ENCODE measurements around the gene B4GALT3. TPM values are rescaled to one million over a fixed set of nuclear protein-coding genes. Genes with fewer than 3 reads are reported as not detected.
A peak's percentile ranks its signal among the peaks of the same experiment; 100 is the strongest.

Gene B4GALT3
- total RNA-seq (2022) (39.6 and 48.1 TPM in 2 replicates), Bru-seq, nascent RNA (percentile 78 among the genes with signal in this experiment), BruChase-seq, experiment 1, labeled RNA remaining after a 2-hour chase (percentile 89 among the genes with signal in this experiment), BruChase-seq, experiment 2, labeled RNA remaining after a 6-hour chase (percentile 93 among the genes with signal in this experiment)
- long read RNA-seq, transcript B4GALT3-213 (8 exons, 2,414 nt) = minor isoform, 8 of 69 reads
- long read RNA-seq, transcript B4GALT3-201 (8 exons, 1,911 nt) = major isoform, 31 of 69 reads
- long read RNA-seq, partial matches to known transcripts = 6 of 69 reads
- long read RNA-seq, other reads (novel, unspliced or antisense) = 23 of 69 reads

- no peaks in the 10 kb centered on the region for H3K27me3 ChIP-seq (replicated peaks; ENCODE audit: control insufficient read depth, insufficient read depth, low read length)
- peaks cover 4% of the 10 kb centered on the region for H3K4me1 ChIP-seq
- H3K9me3 ChIP-seq = no peaks in the 10 kb centered on the region
- CTCF ChIA-PET = interaction anchor here (0.6 to 1.4 kb wide), 3 partner anchors 12 to 48 kb away, joined by 3 to 22 read pairs (median 4); partner anchors contain the start of genes PPOX and TOMM40L
- POLR2A ChIA-PET = interaction anchor here (0.6 to 2.4 kb wide), 6 partner anchors 8 to 213 kb away, joined by 4 to 25 read pairs (median 7); partner anchors contain the start of genes NDUFS2, PPOX, TOMM40L and USP21
- peaks cover 4% of the 10 kb centered on the region; the same call in 1 of the 2 replicates for H3K36me3 ChIP-seq (ENCODE audit: control insufficient read depth, insufficient read depth, low read length)
- H3K27me3 Mint-ChIP-seq (ENCODE audit: insufficient read depth, unreplicated experiment) = no peaks in the 10 kb centered on the region
- DNase-seq = peak; percentile 87 to 96
- TSS peak; percentile 39 for BruUV-seq (replicated peaks)
- peak within 1 kb of the TSS; percentile 91 for H3K4me3 ChIP-seq (ENCODE audit: low read depth, low read length)
- H3K27ac Mint-ChIP-seq (ENCODE audit: unreplicated experiment) = peak within 1 kb of the TSS; percentile 96
- peaks cover 31% of the 10 kb centered on the region for H3K36me3 Mint-ChIP-seq (ENCODE audit: insufficient read depth, unreplicated experiment)
- intact Hi-C loops (cut with micrococcal nuclease; ENCODE audit: unreplicated experiment) = loop anchor here (5.0 kb wide), 1 partner anchor 60 kb away; the partner anchor contains the start of genes NIT1 and PFDN2
- peak within 1 kb of the TSS; percentile 85 for H3K4me3 Mint-ChIP-seq (ENCODE audit: unreplicated experiment)
- no peaks in the 10 kb centered on the region for H3K9me3 Mint-ChIP-seq (ENCODE audit: unreplicated experiment)
- peaks cover 14% of the 10 kb centered on the region for H3K4me1 Mint-ChIP-seq (ENCODE audit: low read depth, unreplicated experiment)
- peak; percentile 44 to 54 for TF ChIP-seq CTCF (IDR thresholded peaks at IDR 0.05; ENCODE audit: insufficient read depth in 1 of 2, low read depth in 1 of 2, low read length in 1 of 2, severe bottlenecking in 1 of 2, unreplicated experiment in 1 of 2)
Measured at GRCh38 chr1:161177112-161177935, at the start of gene B4GALT3. B4GALT3 (minus strand) TSS chr1:161177507; CDS start chr1:161176060, 1,447 bp downstream.

- H3K9me3 Mint-ChIP-seq (ENCODE audit: unreplicated experiment) = peaks cover 22% of the 10 kb centered on the region
- peak overlapping the region; percentile 97 for H3K27ac Mint-ChIP-seq (ENCODE audit: unreplicated experiment)
- BruUV-seq (replicated peaks) = no TSS peak
- no peaks in the 10 kb centered on the region for H3K27me3 ChIP-seq (replicated peaks; ENCODE audit: control insufficient read depth, insufficient read depth, low read length)
- H3K36me3 Mint-ChIP-seq (ENCODE audit: insufficient read depth, unreplicated experiment) = peaks cover 60% of the 10 kb centered on the region
- H3K27me3 Mint-ChIP-seq (ENCODE audit: insufficient read depth, unreplicated experiment) = no peaks in the 10 kb centered on the region
- no peak for TF ChIP-seq CTCF (IDR thresholded peaks at IDR 0.05; ENCODE audit: insufficient read depth in 1 of 2, low read depth in 1 of 2, low read length in 1 of 2, severe bottlenecking in 1 of 2, unreplicated experiment in 1 of 2)
- POLR2A ChIA-PET = interaction anchor here (1.7 to 2.2 kb wide), 2 partner anchors 10 to 24 kb away, joined by 11 to 41 read pairs; partner anchors contain the start of gene NDUFS2
- intact Hi-C loops (cut with micrococcal nuclease; ENCODE audit: unreplicated experiment) = loop anchor here (1.0 kb wide), 2 partner anchors 65 to 148 kb away; no protein-coding TSS in a partner anchor
- peak overlapping the region; percentile 99 for H3K4me3 Mint-ChIP-seq (ENCODE audit: unreplicated experiment)
- CTCF ChIA-PET = interaction anchor here (0.8 to 3.6 kb wide), 6 partner anchors 10 to 155 kb away, joined by 3 to 44 read pairs (median 14); no protein-coding TSS in a partner anchor
- H3K36me3 ChIP-seq (ENCODE audit: control insufficient read depth, insufficient read depth, low read length) = peaks cover 6% of the 10 kb centered on the region
- peak overlapping the region; percentile 69 for H3K4me3 ChIP-seq (ENCODE audit: low read depth, low read length)
- peaks cover 8% of the 10 kb centered on the region; the same call in 1 of the 2 replicates for H3K9me3 ChIP-seq
- H3K4me1 Mint-ChIP-seq (ENCODE audit: low read depth, unreplicated experiment) = peaks cover 42% of the 10 kb centered on the region
- H3K4me1 ChIP-seq = peaks cover 44% of the 10 kb centered on the region
- DNase-seq = no peak
Measured at GRCh38 chr1:161226759-161227158, 49.5 kb upstream of the B4GALT3 start.

Data from Caco-2 (cell line).